Stimulated activated CD4-positive, alpha-beta T cell treated with anti-CD3 and anti-CD28 coated beads, Interleukin-4, amount 100 ng/mL, for 24 hours (primary cell): Measurements from ENCODE around the gene PPP1R1C.
A peak's percentile ranks its signal among the peaks of the same experiment; 100 is the strongest.

Experiments
- DNase-seq: peaks from one replicate; pipeline ENCODE4 v3.0.0-alpha.2; 2020

Gene PPP1R1C

GRCh38 chr2:182066400-182067087 is 80.9 kb downstream of the PPP1R1C start:
- DNase-seq: no peak

- DNase-seq: no peak
These were observed 81.7 kb downstream of the PPP1R1C start for GRCh38 chr2:182067393-182067792.

GRCh38 chr2:182068811-182069210 is 83.2 kb downstream of the PPP1R1C start:
- no peak for DNase-seq

- DNase-seq: no peak
These were observed 83.8 kb downstream of the PPP1R1C start for GRCh38 chr2:182069416-182069815.

- DNase-seq: no peak
These were observed 84.3 kb downstream of the PPP1R1C start for GRCh38 chr2:182069908-182070307.

- no peak for DNase-seq
These were observed 85.1 kb downstream of the PPP1R1C start for GRCh38 chr2:182070736-182071135.

GRCh38 chr2:182072861-182073260 is 87.2 kb downstream of the PPP1R1C start:
- no peak for DNase-seq

- DNase-seq: no peak
These were observed 88.0 kb downstream of the PPP1R1C start for GRCh38 chr2:182073613-182074012.

GRCh38 chr2:182077023-182077422 is 91.4 kb downstream of the PPP1R1C start:
- DNase-seq: no peak

- DNase-seq: peak; percentile 20
These were observed 91.9 kb downstream of the PPP1R1C start for GRCh38 chr2:182077448-182078142.

- DNase-seq: no peak
These were observed 93.4 kb downstream of the PPP1R1C start for GRCh38 chr2:182078988-182079602.

- no peak for DNase-seq
These were observed 94.8 kb downstream of the PPP1R1C start for GRCh38 chr2:182080493-182080892.

- DNase-seq: no peak
These were observed 96.1 kb downstream of the PPP1R1C start for GRCh38 chr2:182081602-182082260.

GRCh38 chr2:182088681-182089320 is 103.1 kb downstream of the PPP1R1C start:
- no peak for DNase-seq

GRCh38 chr2:182090486-182090885 is 104.8 kb downstream of the PPP1R1C start:
- DNase-seq: no peak

GRCh38 chr2:182097571-182098164 is 112.0 kb downstream of the PPP1R1C start:
- DNase-seq: no peak

GRCh38 chr2:182098648-182099047 is 113.0 kb downstream of the PPP1R1C start:
- no peak for DNase-seq

- DNase-seq: no peak
These were observed 115.6 kb downstream of the PPP1R1C start for GRCh38 chr2:182101263-182101662.

GRCh38 chr2:182103526-182103925 is 117.9 kb downstream of the PPP1R1C start:
- DNase-seq: no peak

- DNase-seq: no peak
These were observed 124.7 kb downstream of the PPP1R1C start for GRCh38 chr2:182110347-182110746.

GRCh38 chr2:182113334-182113733 is 127.7 kb downstream of the PPP1R1C start:
- no peak for DNase-seq

- DNase-seq: no peak
These were observed 129.6 kb downstream of the PPP1R1C start for GRCh38 chr2:182115258-182115657.

- DNase-seq: no peak
These were observed 131.1 kb downstream of the PPP1R1C start for GRCh38 chr2:182116774-182117173.
